ENCODE data around the gene TRAPPC12.

TRAPPC12 gene

GRCh38 chr2:3503046-3503445 is 123.6 kb downstream of the TRAPPC12 start:
- Histone ChIP-seq H3K9ac (ENCODE audit: low read length) (no peak overlapping the region), H3K4me2 (ENCODE audit: low read length, poor library complexity, severe bottlenecking) (no peak overlapping the region), H4K91ac (ENCODE audit: low read length) (no peak overlapping the region), H3K4me3 (ENCODE audit: insufficient read depth in 1 of 2, low read depth in 1 of 2, low read length in 2 of 2) (no peak overlapping the region), H3K4me1 (ENCODE audit: control insufficient read depth, insufficient read depth, low read depth, low read length) (peaks cover 1% of the 10 kb centered on the region), H3K4ac (ENCODE audit: low read depth in 1 of 2, low read length in 2 of 2) (no peak overlapping the region), H3K23ac (ENCODE audit: low read length in 2 of 2) (no peak overlapping the region), H3K9me3 (ENCODE audit: control insufficient read depth, low read length) (no peaks in the 10 kb centered on the region), H3K27ac (ENCODE audit: low read length, poor library complexity, severe bottlenecking) (no peak overlapping the region), H3K18ac (ENCODE audit: low read depth in 1 of 2, low read length in 2 of 2) (no peak overlapping the region), H2BK5ac (ENCODE audit: low read depth, low read length, poor library complexity, severe bottlenecking) (no peak overlapping the region), H2BK12ac (ENCODE audit: low read length in 2 of 2) (peak overlapping the region in 1 of 2 experiments; percentile 29), H2BK120ac (ENCODE audit: low read depth, low read length) (no peak overlapping the region), H2BK15ac (ENCODE audit: low read depth, poor library complexity, severe bottlenecking) (no peak overlapping the region), H3K79me1 (replicated peaks; ENCODE audit: low read length, poor library complexity, severe bottlenecking) (peaks cover 20% of the 10 kb centered on the region), H2AK5ac (ENCODE audit: low read length, severe bottlenecking) (no peak overlapping the region), H3K14ac (ENCODE audit: low read length in 2 of 2) (peak overlapping the region in 1 of 2 experiments; percentile 91), H3K36me3 (ENCODE audit: control insufficient read depth in 1 of 2, insufficient read depth in 2 of 2, low read depth in 1 of 2, low read length in 2 of 2) (peaks cover 36 to 83% of the 10 kb centered on the region in 2 experiments), H3K27me3 (ENCODE audit: control insufficient read depth in 1 of 2, insufficient read depth in 1 of 2, low read length in 2 of 2) (no peaks in the 10 kb centered on the region), H2AFZ (ENCODE audit: low read depth, low read length) (no peak overlapping the region), H4K8ac (ENCODE audit: low read length) (no peak overlapping the region)
- WGBS, result 90% methylated on average over 14 of the region's 14 CpGs
- no peak for DNase-seq

- 93% methylated on average over 13 of the region's 13 CpGs for whole genome bisulfite sequencing
- H2BK12ac ChIP-seq (ENCODE audit: low read length in 2 of 2), result no peak overlapping the region
These were observed 124.0 kb downstream of the TRAPPC12 start for GRCh38 chr2:3503483-3503882.

GRCh38 chr2:3504741-3505140 is 125.2 kb downstream of the TRAPPC12 start:
- Histone ChIP-seq H2BK12ac (ENCODE audit: low read length in 2 of 2) (no peak overlapping the region), H3K9ac (ENCODE audit: low read length) (no peak overlapping the region), H2AFZ (ENCODE audit: low read depth, low read length) (no peak overlapping the region)

More at GRCh38 chr2:3503483-3503882, 124.0 kb downstream of the TRAPPC12 start:
- Histone ChIP-seq H3K36me3 (ENCODE audit: control insufficient read depth in 1 of 2, insufficient read depth in 2 of 2, low read depth in 1 of 2, low read length in 2 of 2) (peaks cover 35 to 79% of the 10 kb centered on the region in 2 experiments), H3K18ac (ENCODE audit: low read depth in 1 of 2, low read length in 2 of 2) (no peak overlapping the region), H3K4ac (ENCODE audit: low read depth in 1 of 2, low read length in 2 of 2) (no peak overlapping the region), H3K27ac (ENCODE audit: low read length, poor library complexity, severe bottlenecking) (no peak overlapping the region), H2AFZ (ENCODE audit: low read depth, low read length) (no peak overlapping the region), H4K91ac (ENCODE audit: low read length) (no peak overlapping the region), H3K27me3 (ENCODE audit: control insufficient read depth in 1 of 2, insufficient read depth in 1 of 2, low read length in 2 of 2) (no peaks in the 10 kb centered on the region), H3K4me2 (ENCODE audit: low read length, poor library complexity, severe bottlenecking) (no peak overlapping the region), H3K9ac (ENCODE audit: low read length) (no peak overlapping the region), H3K14ac (ENCODE audit: low read length in 2 of 2) (no peak overlapping the region), H3K4me3 (ENCODE audit: insufficient read depth in 1 of 2, low read depth in 1 of 2, low read length in 2 of 2) (no peak overlapping the region), H3K9me3 (ENCODE audit: control insufficient read depth, low read length) (no peaks in the 10 kb centered on the region), H2AK5ac (ENCODE audit: low read length, severe bottlenecking) (no peak overlapping the region), H4K8ac (ENCODE audit: low read length) (no peak overlapping the region), H3K4me1 (ENCODE audit: control insufficient read depth, insufficient read depth, low read depth, low read length) (peaks cover 1% of the 10 kb centered on the region), H3K23ac (ENCODE audit: low read length in 2 of 2) (no peak overlapping the region), H2BK120ac (ENCODE audit: low read depth, low read length) (no peak overlapping the region), H2BK15ac (ENCODE audit: low read depth, poor library complexity, severe bottlenecking) (no peak overlapping the region), H3K79me1 (replicated peaks; ENCODE audit: low read length, poor library complexity, severe bottlenecking) (peaks cover 20% of the 10 kb centered on the region), H2BK5ac (ENCODE audit: low read depth, low read length, poor library complexity, severe bottlenecking) (no peak overlapping the region)
- DNase-seq, result no peak

GRCh38 chr2:3505771-3506170 is 126.3 kb downstream of the TRAPPC12 start:
- no peak overlapping the region for H4K91ac ChIP-seq (ENCODE audit: low read length)
- peaks cover 1% of the 10 kb centered on the region for H3K4me1 ChIP-seq (ENCODE audit: control insufficient read depth, insufficient read depth, low read depth, low read length)
- no peak overlapping the region for H3K4me2 ChIP-seq (ENCODE audit: low read length, poor library complexity, severe bottlenecking)
- no peaks in the 10 kb centered on the region for H3K27me3 ChIP-seq (ENCODE audit: control insufficient read depth in 1 of 2, insufficient read depth in 1 of 2, low read length in 2 of 2)
- no peak overlapping the region for H3K23ac ChIP-seq (ENCODE audit: low read length in 2 of 2)
- H3K36me3 ChIP-seq (ENCODE audit: control insufficient read depth in 1 of 2, insufficient read depth in 2 of 2, low read depth in 1 of 2, low read length in 2 of 2), result peaks cover 23 to 68% of the 10 kb centered on the region in 2 experiments
- no peak overlapping the region for H2BK15ac ChIP-seq (ENCODE audit: low read depth, poor library complexity, severe bottlenecking)
- no peak overlapping the region for H3K27ac ChIP-seq (ENCODE audit: low read length, poor library complexity, severe bottlenecking)
- H3K4me3 ChIP-seq (ENCODE audit: insufficient read depth in 1 of 2, low read depth in 1 of 2, low read length in 2 of 2), result no peak overlapping the region
- no peak overlapping the region for H3K18ac ChIP-seq (ENCODE audit: low read depth in 1 of 2, low read length in 2 of 2)
- H2BK5ac ChIP-seq (ENCODE audit: low read depth, low read length, poor library complexity, severe bottlenecking), result no peak overlapping the region
- peak; percentile 73 for DNase-seq
- no peak overlapping the region for H3K9ac ChIP-seq (ENCODE audit: low read length)
- no peaks in the 10 kb centered on the region for H3K9me3 ChIP-seq (ENCODE audit: control insufficient read depth, low read length)
- 23% methylated on average over 2 of the region's 4 CpGs for WGBS
- H2AK5ac ChIP-seq (ENCODE audit: low read length, severe bottlenecking), result no peak overlapping the region
- no peak overlapping the region for H3K14ac ChIP-seq (ENCODE audit: low read length in 2 of 2)
- H2AFZ ChIP-seq (ENCODE audit: low read depth, low read length), result no peak overlapping the region
- no peak overlapping the region for H2BK12ac ChIP-seq (ENCODE audit: low read length in 2 of 2)
- no peak overlapping the region for H3K4ac ChIP-seq (ENCODE audit: low read depth in 1 of 2, low read length in 2 of 2)
- H3K79me1 ChIP-seq (replicated peaks; ENCODE audit: low read length, poor library complexity, severe bottlenecking), result peaks cover 18% of the 10 kb centered on the region
- no peak overlapping the region for H2BK120ac ChIP-seq (ENCODE audit: low read depth, low read length)
- no peak overlapping the region for H4K8ac ChIP-seq (ENCODE audit: low read length)

More at GRCh38 chr2:3504741-3505140, 125.2 kb downstream of the TRAPPC12 start:
- Histone ChIP-seq H3K36me3 (ENCODE audit: control insufficient read depth in 1 of 2, insufficient read depth in 2 of 2, low read depth in 1 of 2, low read length in 2 of 2) (peaks cover 29 to 71% of the 10 kb centered on the region in 2 experiments), H3K79me1 (replicated peaks; ENCODE audit: low read length, poor library complexity, severe bottlenecking) (peaks cover 22% of the 10 kb centered on the region), H3K23ac (ENCODE audit: low read length in 2 of 2) (no peak overlapping the region), H3K4me1 (ENCODE audit: control insufficient read depth, insufficient read depth, low read depth, low read length) (peaks cover 1% of the 10 kb centered on the region), H2BK5ac (ENCODE audit: low read depth, low read length, poor library complexity, severe bottlenecking) (no peak overlapping the region), H3K18ac (ENCODE audit: low read depth in 1 of 2, low read length in 2 of 2) (no peak overlapping the region), H2BK15ac (ENCODE audit: low read depth, poor library complexity, severe bottlenecking) (no peak overlapping the region), H4K91ac (ENCODE audit: low read length) (no peak overlapping the region), H3K4me3 (ENCODE audit: insufficient read depth in 1 of 2, low read depth in 1 of 2, low read length in 2 of 2) (no peak overlapping the region), H3K14ac (ENCODE audit: low read length in 2 of 2) (no peak overlapping the region), H3K4me2 (ENCODE audit: low read length, poor library complexity, severe bottlenecking) (no peak overlapping the region), H4K8ac (ENCODE audit: low read length) (no peak overlapping the region), H2BK120ac (ENCODE audit: low read depth, low read length) (no peak overlapping the region), H3K27me3 (ENCODE audit: control insufficient read depth in 1 of 2, insufficient read depth in 1 of 2, low read length in 2 of 2) (no peaks in the 10 kb centered on the region), H3K9me3 (ENCODE audit: control insufficient read depth, low read length) (no peaks in the 10 kb centered on the region), H2AK5ac (ENCODE audit: low read length, severe bottlenecking) (no peak overlapping the region), H3K4ac (ENCODE audit: low read depth in 1 of 2, low read length in 2 of 2) (no peak overlapping the region), H3K27ac (ENCODE audit: low read length, poor library complexity, severe bottlenecking) (no peak overlapping the region)
- 99% methylated on average over 5 of the region's 5 CpGs for WGBS
- DNase-seq, result no peak

All from mesenchymal stem cell (in vitro differentiated cells and primary cell).